ENCODE data around the gene CCNT1. TPM values are rescaled to one million over a fixed set of nuclear protein-coding genes. Genes with fewer than 3 reads are reported as not detected.
"Not testable (repeated sequence)": the region's sequence is repeated elsewhere in the genome, so short reads cannot be mapped to it uniquely, and the experiment has no call there.

CCNT1 gene
- total RNA-seq, 1 donor from 2014 or later = 28.9 TPM

DNA sequence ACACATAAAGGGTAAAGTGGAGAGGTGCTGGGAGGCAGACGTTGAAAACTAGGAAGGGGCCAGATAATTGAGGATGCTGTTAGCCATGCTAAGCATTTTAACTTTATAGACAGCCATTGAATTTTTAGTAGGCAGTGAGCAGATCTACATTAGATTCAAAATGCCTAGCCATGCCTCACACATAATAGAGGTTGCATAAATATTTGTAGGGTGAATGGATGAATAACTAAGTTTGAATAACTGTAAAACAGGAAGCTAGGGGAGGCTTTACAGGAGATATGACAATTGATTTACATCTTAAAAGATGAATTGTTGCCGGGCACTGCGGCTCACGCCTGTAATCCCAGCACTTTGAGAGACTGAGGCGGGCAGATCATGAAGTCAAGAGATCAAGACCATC, 12.3 kb upstream of the CCNT1 start:
- DNase-seq (ENCODE audit: low spot score) = no peak
- no peaks in the 10 kb centered on the region for H3K9me3 Mint-ChIP-seq (ENCODE audit: low read depth)
- H3K4me1 Mint-ChIP-seq (ENCODE audit: low read depth) = peaks cover 5% of the 10 kb centered on the region
- H3K27me3 Mint-ChIP-seq (ENCODE audit: low read depth) = no peaks in the 10 kb centered on the region
- no peak overlapping the region for H3K4me3 Mint-ChIP-seq (ENCODE audit: unreplicated experiment)
- TF ChIP-seq, protein P1, sequence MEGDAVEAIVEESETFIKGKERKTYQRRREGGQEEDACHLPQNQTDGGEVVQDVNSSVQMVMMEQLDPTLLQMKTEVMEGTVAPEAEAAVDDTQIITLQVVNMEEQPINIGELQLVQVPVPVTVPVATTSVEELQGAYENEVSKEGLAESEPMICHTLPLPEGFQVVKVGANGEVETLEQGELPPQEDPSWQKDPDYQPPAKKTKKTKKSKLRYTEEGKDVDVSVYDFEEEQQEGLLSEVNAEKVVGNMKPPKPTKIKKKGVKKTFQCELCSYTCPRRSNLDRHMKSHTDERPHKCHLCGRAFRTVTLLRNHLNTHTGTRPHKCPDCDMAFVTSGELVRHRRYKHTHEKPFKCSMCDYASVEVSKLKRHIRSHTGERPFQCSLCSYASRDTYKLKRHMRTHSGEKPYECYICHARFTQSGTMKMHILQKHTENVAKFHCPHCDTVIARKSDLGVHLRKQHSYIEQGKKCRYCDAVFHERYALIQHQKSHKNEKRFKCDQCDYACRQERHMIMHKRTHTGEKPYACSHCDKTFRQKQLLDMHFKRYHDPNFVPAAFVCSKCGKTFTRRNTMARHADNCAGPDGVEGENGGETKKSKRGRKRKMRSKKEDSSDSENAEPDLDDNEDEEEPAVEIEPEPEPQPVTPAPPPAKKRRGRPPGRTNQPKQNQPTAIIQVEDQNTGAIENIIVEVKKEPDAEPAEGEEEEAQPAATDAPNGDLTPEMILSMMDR (IDR thresholded peaks at IDR 0.05) = no peak
- H3K27ac Mint-ChIP-seq (ENCODE audit: unreplicated experiment) = no peak overlapping the region
- H3K36me3 Mint-ChIP-seq (ENCODE audit: low read depth) = no peaks in the 10 kb centered on the region

DNA sequence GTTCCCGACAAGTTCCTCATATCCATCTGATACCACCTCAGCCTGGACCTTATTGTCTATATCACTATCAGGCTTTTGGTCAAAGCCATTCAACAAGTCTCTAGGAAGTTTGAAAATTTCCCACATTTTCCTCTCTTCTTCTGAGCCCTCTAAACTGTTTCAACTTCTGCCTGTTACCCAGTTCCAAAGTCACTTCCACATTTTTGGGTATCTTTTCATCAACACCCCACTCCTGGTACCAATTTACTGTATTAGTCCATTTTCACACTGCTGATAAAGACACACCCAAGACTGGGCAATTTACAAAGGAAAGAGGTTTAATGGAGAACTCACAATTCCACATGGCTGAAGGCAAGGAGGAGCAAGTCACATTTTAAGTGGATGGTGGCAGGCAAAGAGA, 4.2 kb upstream of the CCNT1 start:
- H3K4me3 Mint-ChIP-seq (ENCODE audit: unreplicated experiment); H3K27me3 Mint-ChIP-seq (ENCODE audit: low read depth); H3K36me3 Mint-ChIP-seq (ENCODE audit: low read depth); DNase-seq (ENCODE audit: low spot score); H3K27ac Mint-ChIP-seq (ENCODE audit: unreplicated experiment); H3K9me3 Mint-ChIP-seq (ENCODE audit: low read depth): not testable (repeated sequence)
- H3K4me1 Mint-ChIP-seq (ENCODE audit: low read depth) = peaks cover 13% of the 10 kb centered on the region

- H3K4me3 Mint-ChIP-seq (ENCODE audit: unreplicated experiment); H3K27ac Mint-ChIP-seq (ENCODE audit: unreplicated experiment); DNase-seq (ENCODE audit: low spot score); H3K9me3 Mint-ChIP-seq (ENCODE audit: low read depth); H3K27me3 Mint-ChIP-seq (ENCODE audit: low read depth); H3K36me3 Mint-ChIP-seq (ENCODE audit: low read depth): not testable (repeated sequence)
- H3K4me1 Mint-ChIP-seq (ENCODE audit: low read depth) = peaks cover 19% of the 10 kb centered on the region
Observed at GRCh38 chr12:48720171-48720570, 3.7 kb upstream of the CCNT1 start.

- not testable (repeated sequence) for H3K4me3 Mint-ChIP-seq (ENCODE audit: unreplicated experiment); H3K27me3 Mint-ChIP-seq (ENCODE audit: low read depth); DNase-seq (ENCODE audit: low spot score); H3K9me3 Mint-ChIP-seq (ENCODE audit: low read depth); H3K36me3 Mint-ChIP-seq (ENCODE audit: low read depth); H3K27ac Mint-ChIP-seq (ENCODE audit: unreplicated experiment)
- H3K4me1 Mint-ChIP-seq (ENCODE audit: low read depth) = peaks cover 31% of the 10 kb centered on the region
Observed at GRCh38 chr12:48719002-48719401, 2.5 kb upstream of the CCNT1 start.

DNA sequence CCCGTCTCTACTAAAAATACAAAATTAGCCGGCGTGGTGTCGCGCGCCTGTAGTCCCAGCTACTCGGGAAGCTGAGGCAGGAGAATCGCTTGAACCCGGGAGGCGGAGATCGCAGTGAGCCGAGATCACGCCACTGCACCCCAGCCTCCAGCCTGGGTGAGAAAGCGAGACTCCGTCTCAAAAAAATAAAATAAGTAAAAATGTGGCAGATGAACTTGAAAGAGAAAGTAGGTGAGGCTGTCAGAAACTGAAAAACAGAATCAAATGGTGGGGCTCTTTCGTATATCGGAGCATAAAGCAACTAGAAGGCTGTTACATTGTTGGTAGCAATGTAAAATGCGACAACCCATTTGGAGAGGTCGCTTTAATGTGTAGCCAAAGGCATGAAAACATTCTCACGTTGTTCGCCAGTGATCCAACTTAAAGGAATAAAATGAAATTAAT, 767 bp upstream of the CCNT1 start:
- H3K4me3 Mint-ChIP-seq (ENCODE audit: unreplicated experiment) = peak overlapping the region; percentile 93
- no peak for DNase-seq (ENCODE audit: low spot score)
- H3K27ac Mint-ChIP-seq (ENCODE audit: unreplicated experiment) = peak overlapping the region; percentile 97
- H3K36me3 Mint-ChIP-seq (ENCODE audit: low read depth) = peaks cover 12% of the 10 kb centered on the region
- H3K4me1 Mint-ChIP-seq (ENCODE audit: low read depth) = peaks cover 40% of the 10 kb centered on the region
- H3K9me3 Mint-ChIP-seq (ENCODE audit: low read depth) = peaks cover 10% of the 10 kb centered on the region
- H3K27me3 Mint-ChIP-seq (ENCODE audit: low read depth) = no peaks in the 10 kb centered on the region
- TF ChIP-seq, protein P1 (IDR thresholded peaks at IDR 0.05) = no peak

DNA sequence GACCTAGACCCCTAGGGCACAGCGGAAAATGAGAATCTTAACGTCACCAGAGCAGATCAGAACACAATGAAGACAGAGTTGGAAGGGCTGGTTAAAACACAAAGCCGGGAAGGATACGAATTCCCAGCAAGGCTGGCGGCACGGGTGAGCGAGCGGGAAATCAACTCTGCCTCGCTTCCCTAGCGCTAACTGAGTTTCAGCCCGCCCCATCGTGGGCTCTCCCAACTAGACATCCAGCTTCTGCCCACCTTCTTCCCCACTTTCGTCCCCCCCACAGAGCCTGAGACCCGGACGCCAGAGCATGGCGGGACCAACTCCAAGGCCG, 377 bp downstream of the CCNT1 start:
- H3K4me1 Mint-ChIP-seq (ENCODE audit: low read depth) = peaks cover 40% of the 10 kb centered on the region
- peak overlapping the region; percentile 93 for H3K4me3 Mint-ChIP-seq (ENCODE audit: unreplicated experiment)
- no peak for DNase-seq (ENCODE audit: low spot score)
- peaks cover 12% of the 10 kb centered on the region for H3K36me3 Mint-ChIP-seq (ENCODE audit: low read depth)
- H3K27me3 Mint-ChIP-seq (ENCODE audit: low read depth) = no peaks in the 10 kb centered on the region
- peaks cover 9% of the 10 kb centered on the region for H3K9me3 Mint-ChIP-seq (ENCODE audit: low read depth)
- TF ChIP-seq, protein P1 (IDR thresholded peaks at IDR 0.05) = no peak
- peak overlapping the region; percentile 97 for H3K27ac Mint-ChIP-seq (ENCODE audit: unreplicated experiment)

DNA sequence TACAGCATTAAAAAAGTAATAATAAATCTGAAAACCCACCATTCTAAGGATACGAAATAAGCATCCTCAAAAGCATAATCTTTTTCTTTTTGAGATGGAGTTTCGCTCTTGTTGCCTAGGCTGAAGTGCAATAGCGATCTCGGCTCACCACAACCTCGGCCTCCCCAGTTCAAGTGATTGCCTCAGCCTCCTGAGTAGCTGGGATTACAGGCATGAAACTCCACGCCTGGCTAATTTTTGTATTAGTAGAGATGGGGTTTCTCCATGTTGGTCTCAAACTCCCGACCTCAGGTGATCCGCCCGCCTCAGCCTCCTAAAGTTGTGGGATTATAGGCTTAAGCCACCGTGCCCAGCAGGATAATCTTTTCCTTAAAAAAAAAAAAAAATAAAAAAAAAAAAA, 4.3 kb downstream of the CCNT1 start:
- Mint-ChIP-seq H3K36me3 (ENCODE audit: low read depth) (peaks cover 7% of the 10 kb centered on the region), H3K4me1 (ENCODE audit: low read depth) (peaks cover 37% of the 10 kb centered on the region)
- TF ChIP-seq, protein P1 (IDR thresholded peaks at IDR 0.05) = no peak

GRCh38 chr12:48698822-48699221, 17.7 kb downstream of the CCNT1 start:
- H3K27ac Mint-ChIP-seq (ENCODE audit: unreplicated experiment); H3K9me3 Mint-ChIP-seq (ENCODE audit: low read depth); H3K4me1 Mint-ChIP-seq (ENCODE audit: low read depth); DNase-seq (ENCODE audit: low spot score); H3K4me3 Mint-ChIP-seq (ENCODE audit: unreplicated experiment); H3K27me3 Mint-ChIP-seq (ENCODE audit: low read depth): not testable (repeated sequence)
- peaks cover 21% of the 10 kb centered on the region for H3K36me3 Mint-ChIP-seq (ENCODE audit: low read depth)

More for the DNA sequence above, 4.3 kb downstream of the CCNT1 start:
- H3K9me3 Mint-ChIP-seq (ENCODE audit: low read depth) = no peaks in the 10 kb centered on the region
- H3K27me3 Mint-ChIP-seq (ENCODE audit: low read depth) = no peaks in the 10 kb centered on the region
- DNase-seq (ENCODE audit: low spot score) = no peak
- H3K27ac Mint-ChIP-seq (ENCODE audit: unreplicated experiment) = no peak overlapping the region
- no peak overlapping the region for H3K4me3 Mint-ChIP-seq (ENCODE audit: unreplicated experiment)

Data from chondrocyte (in vitro differentiated cells).